Liver (tissue), 3 donors: Measurements from ENCODE around the gene SLC35A2.

Experiments
- CTCF ChIP-seq: fragments of 150-350 bp; IDR thresholded peaks from 2 replicates; pipeline ENCODE4 v1.5.1; 2017; ENCODE audit warnings: improper control_type of control experiment, low read depth, low read length; ENCODE audit not compliant: missing input control
- GABPA ChIP-seq, 2 donors: IDR thresholded peaks in 1 of 2; conservative IDR thresholded peaks in 1 of 2; 2 replicates each; pipeline ENCODE4 v1.6.1; 2016; ENCODE audit warnings: antibody characterized with exemption in 2 of 2, mild to moderate bottlenecking in 1 of 2, moderate library complexity in 1 of 2
- RAD21 ChIP-seq, 2 donors: IDR thresholded peaks; 2 replicates each; pipeline ENCODE4 v1.6.1; 2016; ENCODE audit warnings: antibody characterized with exemption in 2 of 2, mild to moderate bottlenecking in 2 of 2
- REST ChIP-seq: IDR thresholded peaks from 2 replicates; pipeline ENCODE4 v1.6.1; 2016; ENCODE audit warnings: antibody characterized with exemption, mild to moderate bottlenecking
- SP1 ChIP-seq: IDR thresholded peaks from 2 replicates; pipeline ENCODE4 v1.6.1; 2018; ENCODE audit warnings: antibody characterized with exemption, mild to moderate bottlenecking
- donor health status: healthy.
- donor health status: healthy.

GRCh38 chrX:48936429-48937053, 25.1 kb upstream of the SLC35A2 start:
- TF ChIP-seq CTCF = no peak
- TF ChIP-seq SP1 = no peak
- TF ChIP-seq GABPA (IDR thresholded peaks at IDR 0.05 in 1 of 2, conservative IDR thresholded peaks at IDR 0.05 in 1 of 2) = no peak
- no peak for TF ChIP-seq RAD21 (IDR thresholded peaks at IDR 0.05)
- TF ChIP-seq REST = no peak
